DMS53 treated with DMSO at 0.1 percent for 48 hours (cell line): ENCODE data around the gene MED31.
A peak's percentile ranks its signal among the peaks of the same experiment; 100 is the strongest.
"Not testable (repeated sequence)": the region's sequence is repeated elsewhere in the genome, so short reads cannot be mapped to it uniquely, and the experiment has no call there.

Experiments used
- DNase-seq: peaks from one replicate; lab custom pipeline; 2025; ENCODE audit not compliant: unreplicated experiment; lab: John Stamatoyannopoulos, UW

The MED31 gene

DNA sequence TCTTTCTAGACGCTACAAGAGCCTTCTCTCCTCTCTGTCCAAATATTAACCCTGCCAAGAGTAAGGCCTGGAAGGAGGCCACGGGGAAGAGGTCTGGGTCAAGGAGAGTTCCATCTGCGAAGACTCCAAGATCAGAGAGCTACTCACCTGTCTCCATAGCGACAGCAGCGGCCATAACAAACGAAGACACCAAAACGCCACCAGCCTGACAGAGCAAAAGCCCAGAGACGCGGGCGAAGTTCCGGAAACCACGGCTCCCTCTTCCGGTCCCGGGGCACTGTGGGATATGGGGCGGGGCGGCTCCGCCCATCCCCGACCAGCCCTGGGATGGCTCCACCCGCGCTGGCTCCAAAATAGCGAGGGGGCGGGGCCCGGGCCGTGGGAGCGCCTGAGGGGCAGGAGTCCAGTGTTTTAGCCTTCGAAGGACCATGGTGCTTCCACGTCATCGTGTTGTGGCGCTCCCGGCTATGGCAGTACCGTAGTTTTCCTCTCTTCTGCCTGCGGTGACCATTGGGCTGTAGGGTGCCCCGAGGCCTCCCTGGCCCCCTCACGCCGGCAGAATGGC lies at the start of gene MED31, which contains the start of gene C17orf100:
TSS of gene MED31 (minus strand) at position 252 of the 565 bp plus-strand sequence. CDS start at position 175, 77 bp downstream.
TSS of gene C17orf100 (plus strand) at position 409 of the 565 bp plus-strand sequence. CDS start at position 561, 152 bp downstream.
- peak; percentile 91 for DNase-seq

- DNase-seq = no peak
Measured at GRCh38 chr17:6700948-6701307, 49.5 kb upstream of the MED31 start.

DNA sequence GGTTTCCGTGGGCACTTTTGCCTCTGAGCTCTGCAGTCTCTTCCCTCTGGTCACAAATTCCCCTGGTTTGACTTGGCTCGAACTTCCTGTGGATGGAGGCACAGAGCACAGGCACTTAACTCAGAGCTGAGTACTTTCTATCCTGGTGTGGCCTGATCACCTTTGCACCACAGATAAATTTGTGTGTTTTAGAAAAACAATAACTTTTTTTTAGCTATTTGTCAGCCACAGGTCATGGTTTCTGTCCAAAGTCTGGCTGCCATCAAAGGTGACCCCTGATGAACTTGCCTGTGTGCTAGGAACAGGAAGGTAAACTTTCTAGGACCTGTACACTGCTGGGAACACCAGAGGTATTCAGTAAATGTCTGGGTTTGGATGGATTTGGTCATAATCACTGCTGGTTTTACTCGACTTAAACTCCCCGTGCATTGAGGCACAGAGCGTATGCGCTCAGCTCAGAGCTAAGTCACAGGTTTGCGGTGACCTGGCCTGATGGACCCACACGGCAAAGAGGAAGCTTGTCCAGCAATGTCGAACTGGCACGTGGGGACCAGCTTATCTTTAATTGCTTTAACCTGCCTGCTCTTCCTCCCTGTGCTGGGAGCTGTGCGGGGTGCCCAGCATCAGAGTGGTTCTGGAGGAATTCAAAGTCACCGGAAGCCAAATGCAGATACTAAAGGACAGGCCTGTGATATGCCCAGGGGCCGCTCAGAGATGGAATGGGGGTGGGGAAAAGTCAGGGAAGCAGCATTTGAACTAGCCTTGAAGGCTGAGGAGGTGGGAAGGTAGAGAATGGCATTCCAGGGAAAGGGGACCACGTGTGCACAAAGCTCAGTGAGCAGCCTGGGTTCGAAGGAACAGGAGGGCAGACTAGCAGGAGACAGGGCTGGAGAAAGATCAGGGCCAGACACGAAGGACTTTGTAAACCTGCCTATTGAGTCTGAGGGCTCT lies 48.9 kb upstream of the MED31 start:
- DNase-seq = no peak

DNA sequence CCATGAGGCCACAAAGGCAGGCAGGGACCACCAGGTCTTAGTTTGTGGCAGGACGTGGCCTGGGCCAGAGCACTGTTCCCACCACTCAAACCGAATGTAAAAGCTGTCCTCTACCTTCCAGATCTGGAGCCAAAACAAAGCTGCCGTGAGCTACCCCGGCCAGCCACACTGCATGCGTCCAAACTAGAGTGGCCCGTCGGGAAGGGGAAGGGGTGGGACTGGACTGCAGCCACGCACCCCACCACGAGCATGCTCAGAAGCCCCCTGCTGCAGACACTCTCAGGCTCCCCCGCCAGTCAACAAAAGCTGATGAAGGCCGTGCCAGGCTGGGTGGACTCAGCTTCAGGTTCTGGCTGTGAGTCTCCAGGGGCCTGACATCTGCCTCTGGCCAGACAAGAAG lies 46.6 kb upstream of the MED31 start:
- DNase-seq = no peak

DNA sequence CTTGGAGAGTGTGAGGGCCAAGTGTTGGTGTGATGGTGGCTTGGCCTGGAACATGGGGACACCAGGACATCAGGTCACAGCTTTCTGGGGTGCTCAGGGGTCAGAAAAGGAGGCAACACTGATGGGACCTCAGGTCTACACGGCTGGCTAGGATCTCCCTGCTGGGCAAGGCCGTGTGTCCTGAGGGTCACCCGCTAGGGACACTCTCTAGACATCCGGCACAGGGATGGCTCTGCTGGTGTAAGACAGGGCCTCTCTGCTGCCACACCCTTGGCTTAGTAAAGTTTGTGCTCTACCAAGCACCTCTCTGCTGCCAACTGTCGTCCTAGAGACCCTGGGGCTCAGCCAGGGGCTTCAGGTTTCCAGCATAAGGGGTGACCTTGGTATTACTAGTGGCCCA lies 45.5 kb upstream of the MED31 start:
- DNase-seq = no peak

GRCh38 chr17:6695565-6695964 lies 44.2 kb upstream of the MED31 start:
- DNase-seq = no peak

- no peak for DNase-seq
Measured at GRCh38 chr17:6695051-6695450, 43.6 kb upstream of the MED31 start.

DNA sequence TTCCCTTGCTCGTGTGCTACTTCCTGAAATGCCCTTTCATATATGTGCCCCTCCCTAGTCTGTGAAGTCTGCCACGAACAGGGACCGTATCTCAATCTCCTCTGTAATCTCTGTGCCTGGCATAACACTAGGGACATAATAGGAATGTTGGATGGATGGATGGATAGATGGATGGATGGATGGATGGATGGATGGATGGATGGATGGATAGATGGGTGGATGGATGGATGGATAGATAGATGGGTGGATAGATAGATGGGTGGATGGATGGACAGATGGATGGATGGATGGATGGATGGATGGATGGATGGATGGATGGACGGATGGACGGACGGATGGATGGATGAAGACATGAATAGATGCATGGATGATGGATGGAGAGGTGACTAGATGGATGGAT lies 40.6 kb upstream of the MED31 start:
- not testable (repeated sequence) for DNase-seq

- no peak for DNase-seq
Measured at GRCh38 chr17:6691546-6691945, 40.1 kb upstream of the MED31 start.

GRCh38 chr17:6690641-6691040 lies 39.2 kb upstream of the MED31 start:
- no peak for DNase-seq

DNA sequence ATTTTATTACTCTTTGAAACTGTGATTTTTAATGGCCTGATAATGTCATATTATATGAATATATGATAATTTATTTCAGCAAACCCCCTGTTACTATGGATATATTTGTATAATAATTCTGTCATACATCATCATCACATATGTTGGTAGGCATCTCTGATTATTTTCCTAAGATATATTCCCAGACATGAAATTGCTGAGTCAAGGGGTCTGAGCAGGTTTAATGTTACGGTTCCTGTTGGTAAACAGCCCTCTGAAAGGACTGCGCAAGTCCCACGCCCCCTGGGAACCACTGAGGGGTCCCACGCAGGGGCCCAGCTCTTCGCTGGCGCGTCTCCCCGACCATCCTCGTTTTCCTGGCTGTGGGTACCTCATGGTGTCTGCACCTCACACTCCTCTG lies 37.5 kb upstream of the MED31 start:
- no peak for DNase-seq

DNA sequence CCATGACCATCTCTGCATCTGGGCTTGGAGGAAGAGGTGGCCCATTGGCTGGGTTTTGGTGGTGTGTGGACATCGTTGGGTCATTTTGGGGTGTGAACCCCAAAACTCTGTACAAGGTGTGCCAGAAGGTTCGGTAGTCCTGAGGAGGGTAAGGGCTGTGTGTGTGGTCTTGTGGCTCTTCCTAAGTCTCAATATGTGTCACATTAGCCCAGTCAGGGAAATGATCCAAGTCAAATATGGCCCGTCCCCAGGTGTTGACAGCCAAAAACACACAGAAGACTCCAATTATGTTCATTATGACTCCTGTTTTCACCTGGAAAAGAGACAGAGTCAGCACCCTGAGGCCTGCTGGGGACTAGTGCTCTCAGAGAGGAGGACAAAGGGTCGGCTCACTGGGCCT lies 34.6 kb upstream of the MED31 start:
- no peak for DNase-seq

GRCh38 chr17:6684881-6685767 lies 33.7 kb upstream of the MED31 start:
- no peak for DNase-seq

- DNase-seq = no peak
Measured at GRCh38 chr17:6684460-6684783, 33.0 kb upstream of the MED31 start.

DNA sequence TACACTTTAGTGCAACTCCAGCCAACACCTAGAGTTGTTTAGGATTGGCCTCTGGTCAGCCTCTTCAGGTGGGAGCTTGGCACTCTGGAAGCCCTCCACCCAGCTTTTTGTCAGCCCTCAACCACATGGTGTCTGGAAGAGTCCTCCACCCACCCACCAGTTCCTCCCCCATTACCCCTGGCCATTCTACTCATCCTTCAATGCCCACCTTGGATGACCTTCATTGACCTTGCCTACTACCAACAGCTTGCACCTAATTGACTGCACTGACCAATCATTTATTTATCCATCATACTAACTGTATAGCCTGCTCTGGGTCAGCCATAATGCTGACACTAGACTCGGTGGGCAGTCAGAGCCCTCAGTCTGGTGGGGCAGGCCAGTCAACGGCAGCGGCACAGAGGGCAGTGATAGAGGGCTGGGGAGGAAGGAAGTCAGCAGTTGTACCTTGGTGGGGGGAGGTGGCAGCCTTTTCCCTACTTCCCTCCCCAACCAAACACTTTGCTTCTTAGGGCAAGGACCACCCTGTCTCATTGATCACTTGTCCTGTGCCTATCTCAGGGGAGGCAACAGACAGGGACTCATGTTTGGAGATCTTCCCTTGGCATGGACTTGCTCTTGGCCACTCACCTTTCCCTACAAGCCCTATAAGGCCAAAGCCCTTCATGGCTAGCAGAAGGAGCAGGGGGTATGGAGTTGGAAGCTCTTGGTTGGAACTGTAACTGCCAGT lies 32.5 kb upstream of the MED31 start:
- no peak for DNase-seq

- DNase-seq = peak; percentile 11
Measured at GRCh38 chr17:6683081-6683684, 31.8 kb upstream of the MED31 start.

DNA sequence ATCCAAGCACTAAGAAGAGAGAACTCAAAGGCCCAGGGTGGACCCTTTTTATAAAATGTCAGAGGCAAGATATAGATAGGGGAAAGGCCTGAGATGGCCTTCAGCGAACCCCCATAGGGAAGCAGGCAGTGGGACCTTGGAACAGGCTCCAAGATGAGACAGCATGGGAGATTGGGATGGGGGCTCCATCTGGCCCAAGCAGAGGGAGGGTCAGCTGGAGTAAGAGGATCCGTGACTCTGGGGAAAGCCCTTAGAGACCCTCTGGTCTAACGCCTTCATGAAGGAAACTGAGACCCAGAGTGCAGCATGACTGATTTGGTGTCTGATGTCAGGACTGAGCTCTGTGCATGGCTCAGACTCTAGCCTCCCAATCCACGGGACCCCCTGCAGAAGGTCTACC lies 30.9 kb upstream of the MED31 start:
- no peak for DNase-seq

GRCh38 chr17:6681671-6682070 lies 30.3 kb upstream of the MED31 start:
- no peak for DNase-seq

DNA sequence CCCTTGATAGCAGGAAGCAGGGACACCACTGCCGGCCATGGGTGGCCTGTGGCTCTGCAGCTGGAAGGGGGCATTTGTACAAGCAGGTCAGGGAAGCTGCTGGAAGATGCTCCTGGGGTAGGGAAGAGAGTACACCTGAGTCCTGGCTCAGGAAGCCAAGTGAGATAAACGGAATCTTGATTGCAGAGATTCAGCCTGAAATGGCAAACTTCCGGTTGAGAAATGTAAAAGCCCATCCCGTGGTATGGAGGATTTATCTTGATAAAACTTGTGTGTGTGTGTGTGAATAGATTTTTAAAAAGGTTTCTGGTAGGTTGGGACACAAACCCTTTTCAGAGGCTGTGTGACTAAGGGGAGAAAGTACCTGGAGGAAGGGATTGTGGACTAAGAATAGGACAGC lies 29.8 kb upstream of the MED31 start:
- DNase-seq = no peak

DNA sequence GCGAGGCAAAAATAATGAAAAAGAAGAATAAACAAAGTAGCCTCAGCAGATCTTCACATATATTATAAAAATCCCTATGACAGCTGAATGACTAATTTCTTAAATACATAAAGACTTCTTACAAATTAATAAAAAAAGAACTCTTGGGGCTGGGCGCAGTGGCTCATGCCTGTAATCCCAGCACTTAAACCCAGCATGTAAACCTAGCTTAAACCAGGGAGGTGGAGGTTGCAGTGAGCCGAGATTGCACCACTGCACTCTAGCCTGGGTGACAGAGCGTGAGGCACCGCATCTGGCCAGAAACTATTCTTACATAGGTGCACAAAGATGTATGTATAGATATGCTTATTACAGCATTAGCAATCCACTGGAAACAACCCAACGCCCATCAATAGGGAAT lies 27.8 kb upstream of the MED31 start:
- no peak for DNase-seq

DNA sequence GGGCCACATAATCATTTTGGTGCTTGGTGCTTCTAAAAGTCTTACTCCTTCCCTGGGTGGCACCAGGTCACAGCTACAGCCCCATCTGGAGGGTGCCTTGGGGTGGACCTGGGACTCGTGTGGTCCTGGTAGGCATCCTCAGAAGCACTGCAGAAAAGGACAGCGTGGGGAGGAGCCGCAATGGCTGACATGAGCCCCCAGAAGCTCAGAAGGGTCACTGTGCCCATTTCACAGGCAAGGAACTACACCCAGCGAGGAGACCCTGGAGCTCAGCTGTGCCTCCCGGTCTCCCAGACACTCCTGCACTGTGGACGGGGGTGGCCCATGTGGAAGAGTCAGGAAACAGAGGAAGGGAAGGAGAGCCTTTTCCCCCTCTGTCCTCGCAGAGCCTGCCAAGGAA lies 26.5 kb upstream of the MED31 start:
- no peak for DNase-seq
